Activated T-cell treated with anti-CD3 and anti-CD28 coated beads, Interleukin-2, amount 50 U/mL, for 72 hours (primary cell): ENCODE results near the gene RAP1GAP2. TPM values are rescaled to one million over a fixed set of nuclear protein-coding genes. Genes with fewer than 3 reads are reported as not detected.
"Not testable (repeated sequence)": the region's sequence is repeated elsewhere in the genome, so short reads cannot be mapped to it uniquely, and the experiment has no call there.

ENCODE experiments used
- ATAC-seq, 2 donors: fragments of 150-1000 bp; cut with Tn5 transposase; replicated peaks in 1 of 2; 2 replicates each; pipeline ENCODE4 v1.10.0; 2021; ENCODE audit warnings: moderate library complexity in 2 of 2, mild to moderate bottlenecking in 1 of 2
- DNase-seq, 2 donors: peaks; one replicate each; pipeline ENCODE4 v3.0.0; 2021 to 2022; ENCODE audit warnings: mixed read lengths in 1 of 2
- H3K27ac Mint-ChIP-seq: one replicate; pipeline ENCODE4 v1.8.0; 2022; ENCODE audit warnings: mild to moderate bottlenecking, moderate library complexity, mixed read lengths
- H3K27me3 Mint-ChIP-seq: one replicate; pipeline ENCODE4 v1.8.0; 2022; ENCODE audit warnings: low read depth, mixed read lengths
- H3K36me3 Mint-ChIP-seq, 2 donors: one replicate each; pipeline ENCODE4 v1.8.0; 2022; ENCODE audit warnings: mixed read lengths in 2 of 2, mild to moderate bottlenecking in 1 of 2; ENCODE audit not compliant: insufficient read depth in 2 of 2
- H3K4me1 Mint-ChIP-seq: one replicate; pipeline ENCODE4 v1.8.0; 2022; ENCODE audit warnings: low read depth, mixed read lengths
- H3K4me3 Mint-ChIP-seq, 2 donors: one replicate each; pipeline ENCODE4 v1.8.0; 2022; ENCODE audit warnings: mild to moderate bottlenecking in 2 of 2, mixed read lengths in 2 of 2, moderate library complexity in 2 of 2
- H3K9me3 Mint-ChIP-seq, 2 donors: one replicate each; pipeline ENCODE4 v1.8.0; 2022; ENCODE audit warnings: mixed read lengths in 2 of 2
- total RNA-seq, 2 donors: library from RNA; stranded (reverse); gene quantifications; one replicate each; pipeline ENCODE4 v1.2.3, GENCODE V29; 2022

Gene RAP1GAP2
- total RNA-seq, 2 donors from 2014 or later, result 0.50 to 3.1 TPM

- Mint-ChIP-seq H3K4me3 (no peak overlapping the region), H3K9me3 (no peaks in the 10 kb centered on the region), H3K27ac (no peak overlapping the region), H3K4me1 (no peaks in the 10 kb centered on the region), H3K27me3 (no peaks in the 10 kb centered on the region), H3K36me3 (no peaks in the 10 kb centered on the region)
- DNase-seq (no peak), ATAC-seq (no peak)
Observed at GRCh38 chr17:2995886-2996809, 199.9 kb downstream of the RAP1GAP2 start.

- ATAC-seq (no peak), DNase-seq (no peak)
- H3K4me3 Mint-ChIP-seq, result no peak overlapping the region
- H3K9me3 Mint-ChIP-seq, result no peaks in the 10 kb centered on the region
- no peaks in the 10 kb centered on the region for H3K4me1 Mint-ChIP-seq
- no peaks in the 10 kb centered on the region for H3K27me3 Mint-ChIP-seq
- H3K27ac Mint-ChIP-seq, result no peak overlapping the region
- no peaks in the 10 kb centered on the region for H3K36me3 Mint-ChIP-seq
Observed at GRCh38 chr17:2996810-2997670, 200.8 kb downstream of the RAP1GAP2 start.

- not testable (repeated sequence) for H3K27me3 Mint-ChIP-seq, H3K27ac Mint-ChIP-seq, H3K4me3 Mint-ChIP-seq, DNase-seq, H3K4me1 Mint-ChIP-seq, H3K36me3 Mint-ChIP-seq, ATAC-seq, H3K9me3 Mint-ChIP-seq
Observed at GRCh38 chr17:2998469-2998901, 202.2 kb downstream of the RAP1GAP2 start.

- Mint-ChIP-seq H3K9me3 (no peaks in the 10 kb centered on the region), H3K27me3 (no peaks in the 10 kb centered on the region), H3K36me3 (no peaks in the 10 kb centered on the region), H3K4me1 (peaks cover 8% of the 10 kb centered on the region), H3K27ac (no peak overlapping the region), H3K4me3 (no peak overlapping the region)
- DNase-seq, result no peak
- no peak for ATAC-seq
Observed at GRCh38 chr17:3002538-3003295, 206.5 kb downstream of the RAP1GAP2 start.

- H3K9me3 Mint-ChIP-seq, result no peaks in the 10 kb centered on the region
- DNase-seq, result no peak
- H3K4me1 Mint-ChIP-seq, result peaks cover 8% of the 10 kb centered on the region
- H3K4me3 Mint-ChIP-seq, result peak overlapping the region; percentile 31 to 54
- no peaks in the 10 kb centered on the region for H3K27me3 Mint-ChIP-seq
- no peak for ATAC-seq
- no peak overlapping the region for H3K27ac Mint-ChIP-seq
- H3K36me3 Mint-ChIP-seq, result no peaks in the 10 kb centered on the region
Observed at GRCh38 chr17:3003296-3004149, 207.3 kb downstream of the RAP1GAP2 start.

- Mint-ChIP-seq H3K4me1 (peaks cover 8% of the 10 kb centered on the region), H3K27me3 (no peaks in the 10 kb centered on the region), H3K27ac (no peak overlapping the region), H3K9me3 (no peaks in the 10 kb centered on the region), H3K4me3 (peak overlapping the region; percentile 31 to 54), H3K36me3 (no peaks in the 10 kb centered on the region)
- DNase-seq (peak; percentile 51 to 53), ATAC-seq (peak; percentile 65 to 81)
Observed at GRCh38 chr17:3004150-3004801, 208.0 kb downstream of the RAP1GAP2 start.

GRCh38 chr17:3004925-3005324 is 208.7 kb downstream of the RAP1GAP2 start:
- ATAC-seq (no peak), DNase-seq (no peak)
- Mint-ChIP-seq H3K36me3 (no peaks in the 10 kb centered on the region), H3K27ac (no peak overlapping the region), H3K9me3 (no peaks in the 10 kb centered on the region), H3K4me3 (peak overlapping the region; percentile 19 to 54), H3K4me1 (peaks cover 8% of the 10 kb centered on the region), H3K27me3 (no peaks in the 10 kb centered on the region)

- Mint-ChIP-seq H3K4me1 (peaks cover 8% of the 10 kb centered on the region), H3K9me3 (no peaks in the 10 kb centered on the region), H3K4me3 (no peak overlapping the region), H3K36me3 (no peaks in the 10 kb centered on the region), H3K27me3 (no peaks in the 10 kb centered on the region), H3K27ac (no peak overlapping the region)
- DNase-seq, result no peak
- ATAC-seq, result no peak
Observed at GRCh38 chr17:3005696-3006095, 209.5 kb downstream of the RAP1GAP2 start.

GRCh38 chr17:3006801-3007200 is 210.6 kb downstream of the RAP1GAP2 start:
- Mint-ChIP-seq H3K4me3 (no peak overlapping the region), H3K27me3 (no peaks in the 10 kb centered on the region), H3K27ac (no peak overlapping the region), H3K9me3 (no peaks in the 10 kb centered on the region), H3K36me3 (no peaks in the 10 kb centered on the region), H3K4me1 (peaks cover 8% of the 10 kb centered on the region)
- no peak for DNase-seq
- ATAC-seq, result no peak

GRCh38 chr17:3007651-3008121 is 211.4 kb downstream of the RAP1GAP2 start:
- ATAC-seq (no peak), DNase-seq (no peak)
- no peaks in the 10 kb centered on the region for H3K27me3 Mint-ChIP-seq
- no peak overlapping the region for H3K27ac Mint-ChIP-seq
- H3K4me1 Mint-ChIP-seq, result peaks cover 8% of the 10 kb centered on the region
- H3K4me3 Mint-ChIP-seq, result no peak overlapping the region
- H3K9me3 Mint-ChIP-seq, result no peaks in the 10 kb centered on the region
- H3K36me3 Mint-ChIP-seq, result no peaks in the 10 kb centered on the region

- Mint-ChIP-seq H3K27me3 (no peaks in the 10 kb centered on the region), H3K27ac (no peak overlapping the region)
- no peak for DNase-seq
Observed at GRCh38 chr17:3008336-3009288, 212.4 kb downstream of the RAP1GAP2 start.

More at GRCh38 chr17:3008336-3009288, 212.4 kb downstream of the RAP1GAP2 start:
- no peaks in the 10 kb centered on the region for H3K9me3 Mint-ChIP-seq
- H3K36me3 Mint-ChIP-seq, result no peaks in the 10 kb centered on the region
- no peak for ATAC-seq
- no peak overlapping the region for H3K4me3 Mint-ChIP-seq
- peaks cover 8% of the 10 kb centered on the region for H3K4me1 Mint-ChIP-seq
